ENCODE results near the gene ISCA2.

The ISCA2 gene

GRCh38 chr14:74500417-74501134 is 7.0 kb downstream of the ISCA2 start:
- Histone ChIP-seq H2AFZ (ENCODE audit: low read length) (no peak overlapping the region), H3K9ac (ENCODE audit: low read length) (no peak overlapping the region), H3K9me2 (replicated peaks; ENCODE audit: insufficient read depth, low read length) (no peaks in the 10 kb centered on the region), H3K36me3 (replicated peaks; ENCODE audit: insufficient read depth, low read length) (no peaks in the 10 kb centered on the region), H3K4me1 (ENCODE audit: low read length) (no peaks in the 10 kb centered on the region), H3K27me3 (replicated peaks; ENCODE audit: insufficient read depth, low read length) (no peaks in the 10 kb centered on the region), H3K79me2 (ENCODE audit: low read length) (no peaks in the 10 kb centered on the region), H3K4me3 (ENCODE audit: low read length) (no peak overlapping the region), H3K4me2 (ENCODE audit: low read depth, low read length) (no peak overlapping the region), H3F3A (ENCODE audit: insufficient read depth, low read length) (no peaks in the 10 kb centered on the region), H4K20me1 (ENCODE audit: insufficient read depth, low read length) (no peaks in the 10 kb centered on the region), H3K9me3 (replicated peaks; ENCODE audit: insufficient read depth, low read length) (no peaks in the 10 kb centered on the region), H3K27ac (ENCODE audit: low read length) (no peak overlapping the region)
- DNase-seq: no peak
- TF ChIP-seq EZH2 (optimal IDR thresholded peaks at IDR 0.05; ENCODE audit: low read depth, low read length) (no peak), CTCF (IDR thresholded peaks at IDR 0.05; ENCODE audit: low read length) (no peak), EZH2phosphoT487 (IDR thresholded peaks at IDR 0.05; ENCODE audit: low read length) (no peak)

DNA sequence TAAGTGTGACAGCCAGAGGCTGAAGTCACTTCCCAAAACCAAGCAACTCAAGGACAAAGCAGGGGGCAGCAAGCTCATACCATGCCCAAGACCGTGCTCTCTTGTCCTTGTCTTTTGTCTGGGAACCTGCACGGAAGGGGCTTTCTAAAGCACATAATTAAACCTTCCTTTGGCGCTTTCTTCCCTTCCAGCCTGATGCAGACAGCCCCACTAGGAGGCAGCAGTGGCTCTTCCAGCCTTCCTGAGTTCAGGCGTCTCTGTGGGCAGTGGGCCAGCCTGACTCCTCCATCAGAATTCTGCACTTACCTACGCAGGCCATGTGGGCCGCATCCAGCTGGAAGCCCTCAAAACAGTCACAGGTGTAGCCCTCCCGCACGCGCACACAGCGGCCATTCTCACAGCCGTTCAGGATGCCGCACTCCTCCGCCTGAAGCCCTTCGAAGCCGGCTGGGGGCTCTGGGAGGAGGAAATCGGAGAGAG is 7.6 kb downstream of the ISCA2 start:
- Histone ChIP-seq H3K9me3 (replicated peaks; ENCODE audit: insufficient read depth, low read length) (no peaks in the 10 kb centered on the region), H3K79me2 (ENCODE audit: low read length) (no peaks in the 10 kb centered on the region), H3K4me1 (ENCODE audit: low read length) (no peaks in the 10 kb centered on the region), H2AFZ (ENCODE audit: low read length) (no peak overlapping the region), H4K20me1 (ENCODE audit: insufficient read depth, low read length) (no peaks in the 10 kb centered on the region), H3K27ac (ENCODE audit: low read length) (no peak overlapping the region), H3K9ac (ENCODE audit: low read length) (no peak overlapping the region), H3K4me3 (ENCODE audit: low read length) (no peak overlapping the region), H3F3A (ENCODE audit: insufficient read depth, low read length) (no peaks in the 10 kb centered on the region), H3K36me3 (replicated peaks; ENCODE audit: insufficient read depth, low read length) (no peaks in the 10 kb centered on the region), H3K27me3 (replicated peaks; ENCODE audit: insufficient read depth, low read length) (no peaks in the 10 kb centered on the region), H3K4me2 (ENCODE audit: low read depth, low read length) (no peak overlapping the region), H3K9me2 (replicated peaks; ENCODE audit: insufficient read depth, low read length) (no peaks in the 10 kb centered on the region)
- DNase-seq: no peak
- no peak for TF ChIP-seq EZH2phosphoT487 (IDR thresholded peaks at IDR 0.05; ENCODE audit: low read length)
- 0 out of 2 replicates have a peak, but pooled peaks have one; percentile 3 for TF ChIP-seq CTCF (IDR thresholded peaks at IDR 0.05; ENCODE audit: low read length)

DNA sequence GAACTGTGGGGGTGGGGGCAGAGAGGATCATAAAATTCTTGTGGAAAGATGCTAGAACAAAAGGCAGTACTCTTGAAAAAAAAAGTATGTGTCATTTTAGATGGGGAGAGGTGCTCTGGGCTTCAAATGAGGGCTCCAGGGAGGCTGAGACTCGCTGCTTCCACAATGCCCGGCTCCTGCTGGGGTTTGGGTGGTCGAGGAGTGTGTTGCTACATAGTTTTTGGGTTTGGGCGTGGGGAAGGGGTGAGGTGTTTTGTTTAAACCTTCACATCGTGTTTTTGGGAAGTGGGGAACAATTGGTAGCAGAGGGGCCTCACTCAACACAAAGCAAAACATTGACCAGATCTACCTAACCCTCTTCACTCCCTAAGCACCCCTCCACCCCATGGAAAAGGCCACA is 8.1 kb downstream of the ISCA2 start:
- H3F3A ChIP-seq (ENCODE audit: insufficient read depth, low read length): no peaks in the 10 kb centered on the region
- no peaks in the 10 kb centered on the region for H3K27me3 ChIP-seq (replicated peaks; ENCODE audit: insufficient read depth, low read length)
- H3K4me2 ChIP-seq (ENCODE audit: low read depth, low read length): no peak overlapping the region
- H3K9ac ChIP-seq (ENCODE audit: low read length): no peak overlapping the region
- H3K79me2 ChIP-seq (ENCODE audit: low read length): no peaks in the 10 kb centered on the region
- H3K9me2 ChIP-seq (replicated peaks; ENCODE audit: insufficient read depth, low read length): no peaks in the 10 kb centered on the region
- no peaks in the 10 kb centered on the region for H3K9me3 ChIP-seq (replicated peaks; ENCODE audit: insufficient read depth, low read length)
- H3K4me1 ChIP-seq (ENCODE audit: low read length): no peaks in the 10 kb centered on the region
- no peaks in the 10 kb centered on the region for H3K36me3 ChIP-seq (replicated peaks; ENCODE audit: insufficient read depth, low read length)
- no peak overlapping the region for H2AFZ ChIP-seq (ENCODE audit: low read length)
- no peaks in the 10 kb centered on the region for H4K20me1 ChIP-seq (ENCODE audit: insufficient read depth, low read length)
- no peak overlapping the region for H3K27ac ChIP-seq (ENCODE audit: low read length)
- no peak overlapping the region for H3K4me3 ChIP-seq (ENCODE audit: low read length)
- no peak for DNase-seq
- TF ChIP-seq EZH2 (optimal IDR thresholded peaks at IDR 0.05; ENCODE audit: low read depth, low read length): no peak
- no peak for TF ChIP-seq EZH2phosphoT487 (IDR thresholded peaks at IDR 0.05; ENCODE audit: low read length)
- no peak for TF ChIP-seq CTCF (IDR thresholded peaks at IDR 0.05; ENCODE audit: low read length)
